Mucosa of rectum (tissue), 2 donors: ENCODE results near the gene ACOT13.
"Not testable (repeated sequence)": the region's sequence is repeated elsewhere in the genome, so short reads cannot be mapped to it uniquely, and the experiment has no call there.

ENCODE experiments used
- H3K27ac ChIP-seq, 2 donors: one replicate each; pipeline ENCODE4 v1.7.0; 2013; ENCODE audit warnings: inconsistent platforms in 2 of 2, low read depth in 2 of 2, low read length in 2 of 2
- H3K27me3 ChIP-seq, 2 donors: one replicate each; pipeline ENCODE4 v1.7.0; 2013; ENCODE audit warnings: low read length in 2 of 2; ENCODE audit not compliant: control insufficient read depth in 2 of 2, insufficient read depth in 2 of 2
- H3K36me3 ChIP-seq, 2 donors: one replicate each; pipeline ENCODE4 v1.7.0; 2013; ENCODE audit warnings: low read length in 2 of 2; ENCODE audit not compliant: control insufficient read depth in 2 of 2, insufficient read depth in 2 of 2
- H3K4me1 ChIP-seq, 2 donors: one replicate each; pipeline ENCODE4 v1.7.0; 2013; ENCODE audit warnings: low read length in 2 of 2, mild to moderate bottlenecking in 1 of 2; ENCODE audit not compliant: control insufficient read depth in 2 of 2, insufficient read depth in 2 of 2
- H3K4me3 ChIP-seq, 2 donors: one replicate each; pipeline ENCODE4 v1.7.0; 2013; ENCODE audit warnings: low read length in 2 of 2
- H3K9ac ChIP-seq, 2 donors: one replicate each; pipeline ENCODE4 v1.7.0; 2013; ENCODE audit warnings: low read length in 2 of 2, low read depth in 1 of 2, mild to moderate bottlenecking in 1 of 2
- H3K9me3 ChIP-seq, 2 donors: one replicate each; pipeline ENCODE4 v1.7.0; 2013; ENCODE audit warnings: low read length in 2 of 2; ENCODE audit not compliant: control insufficient read depth in 2 of 2
- donor health status: healthy.
- donor health status: Normal muscosa, but diverticular disease.

The ACOT13 gene

DNA sequence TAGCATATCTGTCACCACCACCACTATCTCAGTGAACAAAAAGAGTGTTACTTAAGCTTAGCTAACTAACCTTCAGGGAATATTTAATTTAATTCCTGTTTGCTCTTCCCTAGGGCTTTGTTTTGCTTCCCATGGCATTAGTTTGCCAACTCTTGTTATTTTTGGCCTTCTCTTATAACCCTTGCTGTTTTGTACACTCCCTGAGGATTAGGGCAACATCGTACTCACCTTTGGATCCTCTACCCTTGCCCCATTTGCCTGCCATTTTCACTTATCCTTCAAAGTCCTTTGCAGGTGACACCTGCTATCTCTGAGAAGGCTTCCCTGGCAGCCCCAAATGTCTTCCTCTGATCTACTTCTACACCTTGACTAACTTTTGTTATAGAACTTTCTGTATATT, 23.7 kb downstream of the ACOT13 start:
- peaks cover 0 to 4% of the 10 kb centered on the region in 2 donors for H3K4me1 ChIP-seq
- H3K4me3 ChIP-seq, result no peak overlapping the region
- no peaks in the 10 kb centered on the region for H3K27me3 ChIP-seq
- peaks cover 6 to 9% of the 10 kb centered on the region in 2 donors for H3K36me3 ChIP-seq
- no peak overlapping the region for H3K9ac ChIP-seq
- no peaks in the 10 kb centered on the region for H3K9me3 ChIP-seq
- H3K27ac ChIP-seq, result no peak overlapping the region

DNA sequence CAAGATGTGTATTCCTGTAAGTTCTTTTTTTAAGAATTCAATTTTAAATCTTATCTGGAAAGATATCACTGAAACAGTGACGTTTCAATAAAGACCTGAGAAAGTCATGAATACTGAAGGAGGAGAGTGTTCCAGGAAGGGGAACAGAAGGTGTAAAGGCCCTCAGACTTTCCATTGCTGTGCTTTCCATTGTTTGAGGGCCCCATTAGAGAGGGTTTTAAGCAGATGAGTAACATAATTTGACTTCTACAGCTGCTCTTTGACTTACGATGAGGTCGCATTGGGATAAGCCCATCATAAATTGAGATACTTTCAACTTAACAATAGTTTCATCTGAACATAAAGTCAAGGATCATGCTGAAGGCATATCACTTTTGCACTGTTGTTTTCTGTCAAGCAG, 24.7 kb downstream of the ACOT13 start:
- Histone ChIP-seq H3K4me1 (peaks cover 0 to 4% of the 10 kb centered on the region in 2 donors), H3K36me3 (peaks cover 6 to 9% of the 10 kb centered on the region in 2 donors), H3K4me3 (no peak overlapping the region), H3K9me3 (no peaks in the 10 kb centered on the region), H3K9ac (no peak overlapping the region), H3K27ac (no peak overlapping the region), H3K27me3 (no peaks in the 10 kb centered on the region)

DNA sequence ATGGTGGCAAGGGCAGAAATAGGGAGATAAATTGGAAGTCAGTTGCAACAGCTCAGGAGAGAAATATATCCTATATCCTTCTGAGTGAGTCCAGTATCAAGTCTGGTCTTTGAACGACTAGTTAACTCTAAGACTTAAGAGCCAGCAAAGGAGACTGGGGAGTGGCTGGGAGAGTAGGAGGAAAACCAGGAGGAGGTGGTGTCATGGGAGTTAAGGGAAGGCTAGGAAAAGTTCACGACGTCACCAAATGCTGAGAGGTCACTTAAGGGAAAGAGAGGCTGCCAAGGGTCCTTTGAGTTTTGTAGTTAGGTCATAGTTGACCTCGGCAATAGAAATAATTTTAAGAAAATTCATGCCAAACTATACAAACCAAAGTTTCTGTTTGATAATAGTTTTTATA, 25.1 kb downstream of the ACOT13 start:
- Histone ChIP-seq H3K4me3 (no peak overlapping the region), H3K27ac (no peak overlapping the region), H3K36me3 (peaks cover 5 to 6% of the 10 kb centered on the region in 2 donors), H3K9me3 (no peaks in the 10 kb centered on the region), H3K4me1 (peaks cover 0 to 4% of the 10 kb centered on the region in 2 donors), H3K9ac (no peak overlapping the region), H3K27me3 (no peaks in the 10 kb centered on the region)

DNA sequence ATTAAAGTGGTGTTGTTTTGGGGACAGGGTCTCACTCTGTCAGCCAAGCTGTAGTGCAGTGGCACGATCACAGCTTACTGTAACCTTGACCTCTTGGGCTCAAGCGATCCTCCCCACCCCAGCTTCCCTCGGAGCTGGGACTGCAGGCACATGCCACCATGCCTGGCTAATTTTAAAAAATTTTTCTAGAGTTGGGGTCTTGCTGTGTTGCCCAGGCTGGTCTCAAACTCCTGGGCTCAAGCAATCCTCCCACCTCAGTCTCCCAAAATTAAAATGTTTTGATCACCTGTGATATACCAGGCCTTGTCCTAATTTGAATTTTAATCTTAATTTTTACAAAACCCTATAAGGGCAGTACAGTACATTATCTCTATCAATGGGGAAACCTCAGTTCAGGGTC, 25.5 kb downstream of the ACOT13 start:
- no peak overlapping the region for H3K27ac ChIP-seq
- no peak overlapping the region for H3K9ac ChIP-seq
- H3K4me1 ChIP-seq, result peaks cover 0 to 4% of the 10 kb centered on the region in 2 donors
- no peak overlapping the region for H3K4me3 ChIP-seq
- no peaks in the 10 kb centered on the region for H3K27me3 ChIP-seq
- H3K9me3 ChIP-seq, result no peaks in the 10 kb centered on the region
- peaks cover under 1 to 4% of the 10 kb centered on the region in 2 donors for H3K36me3 ChIP-seq

DNA sequence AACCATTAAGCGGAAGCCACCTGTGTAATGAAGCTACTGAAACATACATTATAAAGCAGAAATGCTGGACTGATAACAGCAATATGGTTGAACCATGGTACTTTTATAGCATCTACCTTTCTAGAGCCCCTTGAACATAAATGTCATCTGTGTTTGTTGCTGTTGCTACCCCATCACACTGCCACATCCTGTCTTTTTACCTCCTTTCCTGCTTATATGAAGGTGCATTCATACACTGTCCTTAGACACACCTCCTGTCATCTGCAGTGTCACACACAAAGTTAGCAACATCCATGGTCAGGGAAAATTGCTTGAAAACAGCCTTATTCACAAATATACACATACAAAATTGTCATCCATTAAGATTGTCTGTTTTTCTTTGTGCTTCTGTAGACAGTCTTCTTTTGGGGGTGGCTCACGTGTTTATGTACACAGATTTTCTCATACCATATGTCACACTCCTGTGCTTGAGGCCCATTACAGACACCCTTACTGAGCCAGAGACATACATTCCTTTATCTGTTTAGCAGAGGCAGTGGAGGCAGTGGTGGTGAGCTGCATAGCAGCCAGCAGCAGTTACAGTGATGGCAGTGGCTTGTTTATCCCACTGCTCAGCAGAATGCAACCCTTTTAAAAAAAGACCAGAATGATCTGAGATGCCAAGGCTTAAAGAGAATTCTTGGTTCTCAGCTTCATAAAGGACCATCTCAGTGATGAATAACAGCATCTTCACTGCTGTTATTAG, 26.1 kb downstream of the ACOT13 start:
- peaks cover 0 to 4% of the 10 kb centered on the region in 2 donors for H3K36me3 ChIP-seq
- H3K4me3 ChIP-seq, result no peak overlapping the region
- H3K4me1 ChIP-seq, result peaks cover 0 to 4% of the 10 kb centered on the region in 2 donors
- no peak overlapping the region for H3K27ac ChIP-seq
- no peaks in the 10 kb centered on the region for H3K9me3 ChIP-seq
- H3K27me3 ChIP-seq, result no peaks in the 10 kb centered on the region
- H3K9ac ChIP-seq, result no peak overlapping the region

DNA sequence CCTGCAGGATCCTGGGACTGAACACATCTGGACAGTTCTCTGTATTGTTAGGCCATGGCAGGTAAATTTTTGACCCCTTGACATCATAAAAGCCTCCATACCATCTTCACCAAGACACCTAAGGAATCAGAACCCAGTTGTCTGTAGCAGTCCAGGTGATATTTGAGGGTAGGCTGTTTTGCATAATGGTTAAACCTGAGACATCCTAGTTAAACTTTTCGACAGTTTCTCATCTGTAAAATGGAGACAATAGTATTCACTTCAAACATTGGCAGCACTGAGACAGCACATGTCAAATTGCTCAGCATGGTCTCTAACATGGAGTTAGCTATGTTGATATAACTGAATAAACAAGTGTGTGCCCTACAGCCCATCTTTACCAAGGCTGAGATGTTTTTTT, 27.3 kb downstream of the ACOT13 start:
- H3K4me3 ChIP-seq, result no peak overlapping the region
- no peaks in the 10 kb centered on the region for H3K36me3 ChIP-seq
- no peaks in the 10 kb centered on the region for H3K9me3 ChIP-seq
- H3K9ac ChIP-seq, result no peak overlapping the region
- H3K27me3 ChIP-seq, result no peaks in the 10 kb centered on the region
- no peak overlapping the region for H3K27ac ChIP-seq
- H3K4me1 ChIP-seq, result peaks cover 0 to 4% of the 10 kb centered on the region in 2 donors

DNA sequence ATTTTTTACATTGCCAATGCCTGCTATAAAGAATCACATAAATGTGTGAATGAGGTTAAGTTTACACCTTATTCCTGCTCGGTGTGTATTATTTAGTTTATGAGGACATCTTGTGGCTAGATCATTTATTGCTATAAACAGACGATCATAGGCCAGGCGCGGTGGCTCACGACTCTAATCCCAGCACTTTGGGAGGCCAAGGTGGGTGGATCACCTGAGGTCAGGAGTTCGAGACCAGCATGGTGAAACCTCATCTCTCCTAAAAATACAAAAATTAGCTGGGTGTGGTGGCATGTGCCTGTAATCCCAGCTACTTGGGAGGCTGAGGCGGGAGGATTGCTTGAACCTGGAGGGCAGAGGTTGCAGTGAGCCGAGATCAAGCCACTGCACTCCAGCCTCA, 28.8 kb downstream of the ACOT13 start:
- H3K9me3 ChIP-seq, H3K27ac ChIP-seq, H3K27me3 ChIP-seq, H3K36me3 ChIP-seq, H3K4me3 ChIP-seq, H3K4me1 ChIP-seq, H3K9ac ChIP-seq: not testable (repeated sequence)

DNA sequence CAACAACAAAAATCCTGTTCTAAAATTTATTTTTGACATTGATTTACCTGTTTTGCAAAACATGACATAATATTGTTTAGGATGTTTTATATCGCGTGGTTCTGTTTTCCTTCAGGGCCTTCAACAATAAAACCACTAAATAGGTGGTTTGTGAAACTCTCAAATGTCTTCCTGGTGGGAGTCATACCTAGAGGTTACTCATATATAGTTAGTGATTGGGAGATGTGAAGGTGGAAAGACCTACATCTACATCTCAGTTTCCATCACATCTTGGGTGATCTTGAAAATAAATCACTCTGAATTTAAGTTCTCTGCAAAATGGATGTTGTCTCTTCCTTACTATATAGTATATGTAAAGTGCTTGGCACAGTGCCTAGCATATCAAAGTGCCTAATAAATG, 29.2 kb downstream of the ACOT13 start:
- no peaks in the 10 kb centered on the region for H3K9me3 ChIP-seq
- H3K27ac ChIP-seq, result no peak overlapping the region
- H3K36me3 ChIP-seq, result no peaks in the 10 kb centered on the region

DNA sequence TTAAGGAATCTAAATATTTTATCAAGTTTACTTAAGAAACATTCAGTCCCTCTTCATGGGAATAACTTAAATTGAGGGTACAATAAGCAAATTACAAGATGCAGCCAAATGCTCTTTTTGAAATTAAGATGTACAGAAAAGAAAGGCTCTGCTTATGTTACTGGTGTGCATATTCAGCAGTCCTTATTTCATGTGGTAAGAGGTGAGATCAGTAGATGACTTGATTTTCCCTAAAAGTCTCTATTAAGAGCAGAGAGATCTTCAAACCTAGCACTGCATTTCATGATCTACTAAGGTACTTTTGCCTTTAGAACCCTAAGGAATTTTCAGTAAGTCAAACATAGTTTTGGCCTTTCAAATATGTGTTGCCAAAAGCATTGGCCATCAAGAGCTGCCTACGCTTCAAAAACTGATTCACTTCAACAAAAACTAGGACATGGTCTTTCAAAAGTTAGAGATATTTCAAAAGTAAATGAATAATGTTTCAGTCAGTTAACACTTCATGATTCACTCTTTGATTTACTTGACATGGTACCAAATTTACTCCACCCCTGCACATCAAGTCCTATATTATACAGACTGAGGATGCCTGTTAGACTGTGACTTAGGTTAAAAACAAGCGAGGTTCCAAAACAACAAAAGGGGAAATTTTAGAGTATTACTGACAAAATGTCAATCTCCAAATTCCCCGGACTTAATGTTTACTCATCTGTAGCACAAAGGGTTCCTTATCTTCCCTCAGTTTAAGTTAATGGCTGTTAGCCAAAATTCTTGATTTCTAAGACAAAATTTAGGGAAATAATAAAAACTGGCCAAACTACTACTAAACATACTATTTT, 32.9 kb downstream of the ACOT13 start:
- Histone ChIP-seq H3K36me3 (peaks cover 25 to 27% of the 10 kb centered on the region in 2 donors), H3K27me3 (no peaks in the 10 kb centered on the region), H3K9me3 (no peaks in the 10 kb centered on the region), H3K4me1 (peaks cover 0 to 4% of the 10 kb centered on the region in 2 donors), H3K27ac (no peak overlapping the region), H3K4me3 (no peak overlapping the region), H3K9ac (no peak overlapping the region)

More for the DNA sequence above, 29.2 kb downstream of the ACOT13 start:
- H3K9ac ChIP-seq, result no peak overlapping the region
- H3K27me3 ChIP-seq, result no peaks in the 10 kb centered on the region
- no peak overlapping the region for H3K4me3 ChIP-seq
- H3K4me1 ChIP-seq, result peaks cover 0 to 4% of the 10 kb centered on the region in 2 donors

DNA sequence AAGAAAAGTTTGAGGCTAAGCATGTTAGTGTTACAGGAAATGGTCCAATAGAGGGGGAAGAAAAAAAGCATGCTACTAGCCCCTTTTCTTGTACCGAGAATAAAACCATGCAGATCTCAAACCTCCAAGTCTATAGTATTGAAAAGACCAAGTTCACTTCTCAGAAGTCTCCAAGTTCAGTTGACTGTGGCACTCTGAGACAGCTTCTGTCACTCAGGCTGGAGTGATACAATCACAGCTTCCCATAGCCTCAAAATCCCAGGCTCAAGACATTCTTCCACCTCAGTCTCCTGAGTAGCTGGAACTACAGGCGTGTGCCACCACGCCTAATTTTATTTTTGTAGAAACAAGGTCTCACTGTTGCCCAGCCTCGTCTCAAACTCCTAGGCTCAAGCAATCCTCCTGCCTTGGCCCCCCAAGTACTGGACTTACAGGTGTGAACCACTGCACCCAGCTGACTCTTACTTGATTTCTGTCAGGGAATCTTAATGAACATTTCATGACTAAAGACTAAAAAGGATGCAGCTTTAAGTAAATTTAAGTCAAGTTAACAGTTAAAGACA, 35.9 kb downstream of the ACOT13 start:
- Histone ChIP-seq H3K4me1 (no peaks in the 10 kb centered on the region), H3K36me3 (peaks cover 52 to 56% of the 10 kb centered on the region in 2 donors), H3K9me3 (no peaks in the 10 kb centered on the region), H3K27me3 (no peaks in the 10 kb centered on the region), H3K27ac (no peak overlapping the region), H3K9ac (no peak overlapping the region), H3K4me3 (no peak overlapping the region)
